Endometrium (tissue), 2 donors: ENCODE results near the gene EVX2.

Experiments used
- FAIRE-seq: peaks from 2 replicates; lab custom pipeline; 2012; peaks lifted over from hg19 to GRCh38; lab: Jason Lieb, UNC
- donor health status: control.
- donor health status: control.

Gene EVX2

DNA sequence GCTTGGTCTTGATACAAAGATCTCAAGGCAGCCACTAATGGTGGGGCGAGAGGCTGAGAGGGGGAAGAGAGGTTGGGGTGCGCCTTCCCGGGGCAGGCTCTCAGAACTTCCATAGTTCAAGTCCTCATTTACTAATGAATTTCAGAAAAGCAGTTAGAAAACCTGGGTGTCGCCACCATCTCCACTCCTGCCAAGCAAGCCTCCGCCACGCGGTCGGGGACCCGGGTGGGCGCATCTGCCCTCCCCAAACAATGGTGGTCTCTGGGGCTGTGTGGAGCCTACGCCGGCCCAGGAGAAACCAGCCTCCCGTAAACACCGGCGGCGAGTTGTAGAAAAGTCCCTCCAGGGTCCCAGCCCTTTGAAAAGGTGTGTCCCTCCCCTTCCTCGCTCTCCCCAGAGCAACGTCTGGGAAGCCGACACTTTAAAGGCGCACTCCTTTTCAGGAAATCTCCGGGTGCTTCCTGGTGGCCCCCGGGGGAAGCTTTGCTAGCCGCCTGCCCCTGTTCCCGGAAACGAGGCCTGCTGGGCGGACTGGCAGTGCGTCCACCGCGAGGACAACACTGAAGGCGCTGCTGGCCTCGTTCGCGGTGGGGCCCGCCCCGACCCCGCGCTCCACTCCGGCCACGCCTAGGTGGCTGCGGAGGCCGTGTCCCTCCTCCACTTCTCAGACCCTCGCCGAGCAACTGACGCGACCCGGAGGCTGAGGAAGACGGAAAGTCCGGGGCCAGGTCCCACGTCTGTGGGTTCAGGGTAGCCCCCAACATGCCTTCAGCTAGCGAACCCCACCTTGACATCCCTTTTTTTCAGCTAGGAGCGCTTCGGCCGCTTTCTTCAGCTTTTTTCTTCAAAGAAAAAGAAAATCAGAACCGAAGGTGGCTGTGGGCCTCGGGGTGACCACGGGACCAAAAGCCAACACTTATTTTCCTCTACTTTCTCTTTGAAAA is 16.8 kb downstream of the EVX2 start:
- no peak for FAIRE-seq

DNA sequence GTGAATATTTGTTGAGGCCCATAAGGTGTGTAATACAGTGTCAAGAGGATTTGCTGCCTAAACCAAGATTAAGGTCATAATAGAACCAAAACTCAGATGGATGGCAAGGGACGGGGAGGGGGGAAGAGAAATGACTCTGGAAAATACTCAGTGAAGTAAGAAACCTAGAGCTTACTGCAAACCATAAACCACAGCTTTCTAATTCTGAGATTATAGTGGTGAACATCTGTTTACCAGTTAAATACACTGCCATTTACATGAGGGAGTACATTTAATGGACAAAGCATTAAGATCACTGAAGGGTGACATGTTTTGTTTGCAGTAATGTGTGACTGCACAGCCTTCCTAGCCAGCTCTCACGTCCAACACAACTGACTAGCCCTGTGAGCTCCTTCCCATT is 19.8 kb downstream of the EVX2 start:
- FAIRE-seq: no peak

DNA sequence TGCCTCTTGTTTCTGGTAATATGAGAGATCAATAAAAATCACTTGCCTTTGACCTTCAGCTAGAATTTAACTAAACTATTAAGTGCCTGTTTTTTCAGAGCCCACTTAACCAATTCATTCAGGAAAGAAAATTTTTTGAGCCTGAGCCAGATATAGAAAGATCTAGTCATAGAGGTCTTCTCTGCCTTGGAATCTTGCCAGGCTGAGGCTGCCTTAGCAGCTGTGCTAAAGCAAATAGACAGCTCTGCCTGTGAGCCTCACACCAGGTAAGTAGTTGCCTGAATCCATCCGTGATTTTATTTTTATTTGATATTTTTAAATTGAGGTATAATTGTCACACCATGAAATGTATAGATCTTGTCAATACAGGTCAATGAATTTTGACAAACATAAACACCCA is 27.4 kb downstream of the EVX2 start:
- no peak for FAIRE-seq

DNA sequence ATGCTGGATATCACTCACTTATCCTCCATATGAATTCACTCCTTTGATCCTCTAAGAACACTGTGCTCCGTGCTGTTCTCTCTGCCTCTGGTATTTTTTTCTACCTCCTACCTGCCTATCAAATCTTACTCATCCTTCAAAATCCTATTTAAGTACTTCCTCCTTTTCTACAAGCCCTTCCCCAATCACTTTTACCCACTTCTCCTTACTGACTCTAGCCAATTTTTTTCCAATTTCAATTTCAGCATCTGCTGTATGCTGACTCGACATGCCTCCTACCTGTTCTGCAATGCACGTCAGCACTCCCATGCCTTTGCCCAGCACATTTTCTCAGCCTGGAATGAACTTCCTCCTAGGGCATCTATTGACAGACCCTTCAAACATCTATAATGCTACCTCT is 44.4 kb downstream of the EVX2 start:
- FAIRE-seq: no peak

DNA sequence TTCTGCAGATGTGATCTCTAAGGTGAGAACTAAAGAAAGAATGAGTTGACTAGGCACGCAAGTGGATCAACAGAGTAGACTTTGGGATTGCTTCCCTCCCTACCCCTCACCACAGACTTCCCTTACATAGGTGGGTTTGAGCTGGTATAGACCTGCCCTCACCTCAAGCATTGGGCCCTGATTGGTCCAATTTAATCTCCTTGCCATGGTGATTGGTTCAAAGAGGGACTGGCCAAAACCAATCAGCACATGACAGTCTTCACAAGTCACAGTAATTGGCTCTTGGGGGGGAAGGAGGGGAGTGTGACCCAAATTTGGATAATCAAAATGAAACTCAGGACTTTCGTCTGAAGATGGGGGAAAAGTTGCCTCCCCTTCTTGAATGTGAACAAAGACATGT is 45.1 kb downstream of the EVX2 start:
- FAIRE-seq: no peak

DNA sequence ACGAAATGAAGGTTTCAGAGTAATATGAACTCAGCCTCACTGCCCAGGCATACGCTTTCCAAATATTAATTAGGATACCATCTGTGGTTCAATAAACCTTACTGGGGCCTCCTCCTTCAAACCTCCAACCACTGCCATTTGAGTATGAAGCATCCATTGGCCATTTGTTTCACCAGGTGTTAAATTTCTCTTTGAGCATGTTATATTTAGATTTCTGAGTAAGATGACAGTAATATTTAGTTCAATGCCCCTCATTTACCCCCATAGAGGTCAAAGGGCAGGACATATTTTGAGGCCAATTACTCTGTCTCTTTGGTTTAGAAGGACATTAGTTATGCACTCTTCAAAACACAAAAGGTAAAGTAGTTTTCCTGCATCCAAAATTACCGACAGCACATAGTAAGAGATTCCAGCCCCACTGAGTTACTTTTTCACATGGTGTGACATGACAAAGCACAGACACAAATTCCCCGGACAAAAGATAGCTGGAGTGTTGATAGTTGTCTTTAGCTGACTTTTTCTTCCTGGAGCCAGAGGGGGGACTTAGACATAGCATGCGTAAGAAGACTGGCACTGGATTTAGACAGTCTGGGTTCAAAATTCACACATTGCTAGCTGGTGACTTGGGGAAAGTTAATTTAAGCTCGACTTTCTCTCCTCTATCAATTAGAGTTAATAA is 48.6 kb downstream of the EVX2 start:
- FAIRE-seq: no peak

DNA sequence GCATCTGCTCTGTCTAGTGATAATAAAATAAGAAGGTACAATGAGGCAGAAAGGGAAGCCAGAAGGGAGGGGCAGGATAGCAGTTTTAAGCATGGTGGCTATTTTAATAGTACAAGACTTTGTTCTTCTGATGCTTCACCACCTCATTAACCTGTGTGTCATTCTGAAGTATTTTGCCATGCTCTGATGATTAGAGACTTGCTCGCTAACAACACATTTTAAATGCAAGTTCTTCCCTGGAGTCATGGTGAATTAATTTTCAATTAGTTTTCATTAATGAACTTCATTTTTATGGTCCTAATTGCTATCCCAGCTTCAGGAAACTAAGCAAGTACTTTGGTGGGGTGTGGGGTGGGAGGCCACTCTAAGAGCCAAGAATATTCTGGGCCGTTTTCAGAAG is 56.0 kb downstream of the EVX2 start:
- no peak for FAIRE-seq
